Keratinocyte (primary cell): ENCODE results near the gene TMEFF2.

Source experiments
- CTCF ChIP-seq, 3 experiments: IDR thresholded peaks in 1 of 3; conservative IDR thresholded peaks in 1 of 3; optimal IDR thresholded peaks in 1 of 3; 2 replicates in 2 of 3; 3 replicates in 1 of 3; pipeline versions ENCODE3 to v1.5.1; 2011; ENCODE audit warnings: low read length in 3 of 3, mild to moderate bottlenecking in 3 of 3, moderate library complexity in 2 of 3, control low read depth in 1 of 3, inconsistent platforms in 1 of 3; ENCODE audit not compliant: insufficient read depth in 2 of 3; ENCODE audit errors: extremely low read depth in 1 of 3
- EZH2 ChIP-seq: IDR thresholded peaks from one replicate; pipeline ENCODE4 v1.6.1; 2012; ENCODE audit warnings: inconsistent platforms, mild to moderate bottlenecking, low read length, moderate library complexity

- TF ChIP-seq CTCF (optimal IDR thresholded peaks at IDR 0.05 in 1 of 3, IDR thresholded peaks at IDR 0.05 in 1 of 3, conservative IDR thresholded peaks at IDR 0.05 in 1 of 3; ENCODE audit: extremely low read depth in 1 of 3, insufficient read depth in 2 of 3, low read length in 3 of 3) (no peak), EZH2 (no peak)
Measured at GRCh38 chr2:192016265-192016664, 178.5 kb downstream of the TMEFF2 start.
